ENCODE measurements around the gene SAG.

SAG gene

GRCh38 chr2:233311241-233311926, 3.8 kb downstream of the SAG start:
- DNase-seq (ENCODE audit: extremely low read depth, insufficient read length), result no peak

GRCh38 chr2:233312874-233313273, 5.3 kb downstream of the SAG start:
- Histone ChIP-seq H3K36me3 (ENCODE audit: control insufficient read depth, insufficient read depth, low read length) (no peaks in the 10 kb centered on the region), H3K27me3 (replicated peaks; ENCODE audit: control insufficient read depth, insufficient read depth, low read length) (no peaks in the 10 kb centered on the region), H3K4me3 (replicated peaks; ENCODE audit: low read depth, low read length) (no peak overlapping the region)
- TF ChIP-seq CTCF (IDR thresholded peaks at IDR 0.05; ENCODE audit: insufficient read depth, low read length, poor library complexity, severe bottlenecking), result no peak
- no peak for DNase-seq (ENCODE audit: extremely low read depth, insufficient read length)

More at GRCh38 chr2:233311241-233311926, 3.8 kb downstream of the SAG start:
- TF ChIP-seq CTCF (IDR thresholded peaks at IDR 0.05; ENCODE audit: insufficient read depth, low read length, poor library complexity, severe bottlenecking), result no peak
- no peak overlapping the region for H3K4me3 ChIP-seq (replicated peaks; ENCODE audit: low read depth, low read length)
- H3K36me3 ChIP-seq (ENCODE audit: control insufficient read depth, insufficient read depth, low read length), result no peaks in the 10 kb centered on the region
- H3K27me3 ChIP-seq (replicated peaks; ENCODE audit: control insufficient read depth, insufficient read depth, low read length), result no peaks in the 10 kb centered on the region

- Histone ChIP-seq H3K27me3 (replicated peaks; ENCODE audit: control insufficient read depth, insufficient read depth, low read length) (no peaks in the 10 kb centered on the region), H3K36me3 (ENCODE audit: control insufficient read depth, insufficient read depth, low read length) (no peaks in the 10 kb centered on the region), H3K4me3 (replicated peaks; ENCODE audit: low read depth, low read length) (no peak overlapping the region)
- TF ChIP-seq CTCF (IDR thresholded peaks at IDR 0.05; ENCODE audit: insufficient read depth, low read length, poor library complexity, severe bottlenecking), result no peak
- DNase-seq (ENCODE audit: extremely low read depth, insufficient read length), result no peak
These were observed 6.7 kb downstream of the SAG start for GRCh38 chr2:233314180-233314925.

DNA sequence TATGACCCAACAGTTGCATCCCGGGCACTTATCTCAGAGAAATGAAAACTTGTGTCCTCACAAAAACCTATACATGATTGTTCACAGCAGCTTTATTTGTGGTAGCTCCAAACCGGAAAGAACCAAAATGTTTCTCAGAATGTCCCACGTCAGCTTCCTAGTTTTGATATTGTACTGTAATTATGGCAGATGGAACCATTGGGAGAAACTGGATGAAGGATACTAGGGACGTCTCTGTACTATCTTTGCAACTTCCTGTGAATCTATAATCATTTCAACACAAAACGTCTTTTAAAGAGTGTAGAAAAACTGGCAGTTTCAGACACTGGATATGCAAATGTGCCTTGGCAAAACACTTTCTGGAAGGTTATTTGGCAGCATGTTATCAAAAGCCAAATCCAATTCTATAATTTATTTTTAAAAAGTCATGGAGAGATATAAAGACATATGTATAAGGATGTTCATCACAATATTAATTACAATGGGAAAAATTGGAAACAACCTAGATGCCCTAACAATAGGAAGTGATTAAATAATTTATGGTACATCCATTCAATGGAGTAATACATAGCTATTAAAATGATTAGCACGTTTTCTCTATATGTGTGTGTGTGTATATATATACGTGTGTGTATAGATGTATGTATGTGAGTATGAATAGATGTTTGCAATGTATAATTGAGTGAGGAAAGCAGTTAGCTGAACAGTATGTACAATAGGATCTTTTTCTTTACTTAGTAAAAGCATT, 9.8 kb downstream of the SAG start:
- H3K4me3 ChIP-seq (replicated peaks; ENCODE audit: low read depth, low read length), result no peak overlapping the region
- H3K27me3 ChIP-seq (replicated peaks; ENCODE audit: control insufficient read depth, insufficient read depth, low read length), result no peaks in the 10 kb centered on the region
- no peaks in the 10 kb centered on the region for H3K36me3 ChIP-seq (ENCODE audit: control insufficient read depth, insufficient read depth, low read length)
- no peak for DNase-seq (ENCODE audit: extremely low read depth, insufficient read length)
- TF ChIP-seq CTCF (IDR thresholded peaks at IDR 0.05; ENCODE audit: insufficient read depth, low read length, poor library complexity, severe bottlenecking), result no peak

GRCh38 chr2:233319256-233319655, 11.6 kb downstream of the SAG start:
- Histone ChIP-seq H3K27me3 (replicated peaks; ENCODE audit: control insufficient read depth, insufficient read depth, low read length) (no peaks in the 10 kb centered on the region), H3K4me3 (replicated peaks; ENCODE audit: low read depth, low read length) (no peak overlapping the region)
- no peak for TF ChIP-seq CTCF (IDR thresholded peaks at IDR 0.05; ENCODE audit: insufficient read depth, low read length, poor library complexity, severe bottlenecking)

More at GRCh38 chr2:233319256-233319655, 11.6 kb downstream of the SAG start:
- no peak for DNase-seq (ENCODE audit: extremely low read depth, insufficient read length)
- H3K36me3 ChIP-seq (ENCODE audit: control insufficient read depth, insufficient read depth, low read length), result no peaks in the 10 kb centered on the region

All from GM06990 (cell line).